Bone marrow (tissue), 2 donors: Measurements from ENCODE around the gene OMG.
"Not testable (repeated sequence)": the region's sequence is repeated elsewhere in the genome, so short reads cannot be mapped to it uniquely, and the experiment has no call there.

Experiments
- DNase-seq, 2 donors: peaks; one replicate each; lab custom pipeline; 2025; lab: John Stamatoyannopoulos, UW

The OMG gene

GRCh38 chr17:31262923-31263322 lies 34.1 kb downstream of the OMG start:
- DNase-seq = not testable (repeated sequence)

GRCh38 chr17:31261601-31262000 lies 35.4 kb downstream of the OMG start:
- DNase-seq = no peak

GRCh38 chr17:31260151-31260550 lies 36.9 kb downstream of the OMG start:
- no peak for DNase-seq

- no peak for DNase-seq
Measured at GRCh38 chr17:31256936-31257335, 40.1 kb downstream of the OMG start.

GRCh38 chr17:31254654-31255053 lies 42.4 kb downstream of the OMG start:
- DNase-seq = no peak

- no peak for DNase-seq
Measured at GRCh38 chr17:31252741-31253140, 44.3 kb downstream of the OMG start.

GRCh38 chr17:31251970-31252328 lies 45.1 kb downstream of the OMG start:
- DNase-seq = no peak

- no peak for DNase-seq
Measured at GRCh38 chr17:31251105-31251969, 45.7 kb downstream of the OMG start.

GRCh38 chr17:31250229-31250628 lies 46.8 kb downstream of the OMG start:
- DNase-seq = no peak

- no peak for DNase-seq
Measured at GRCh38 chr17:31249835-31250141, 47.3 kb downstream of the OMG start.

- no peak for DNase-seq
Measured at GRCh38 chr17:31248986-31249834, 47.8 kb downstream of the OMG start.
